ENCODE data around the gene RBFOX2.

Gene RBFOX2

GRCh38 chr22:35717572-35717971 lies 311.1 kb downstream of the RBFOX2 start, which contains the start of gene APOL5:
TSS of gene APOL5 (plus strand) at chr22:35717872. CDS start at chr22:35717872, 0 bp downstream.
- H3K4me3 ChIP-seq (ENCODE audit: low read depth, low read length), result no peak within 1 kb of the TSS
- H3K4me1 ChIP-seq, result no peaks in the 10 kb centered on the region
- H3K27ac ChIP-seq, result no peak within 1 kb of the TSS
- H3K27me3 ChIP-seq (ENCODE audit: control insufficient read depth, insufficient read depth, low read length), result no peaks in the 10 kb centered on the region
- no peak within 1 kb of the TSS for H2AFZ ChIP-seq
- no peaks in the 10 kb centered on the region for H3K79me2 ChIP-seq
- no peak within 1 kb of the TSS for H3K9ac ChIP-seq
- no peak within 1 kb of the TSS for H3K4me2 ChIP-seq (ENCODE audit: low read length)
- H3K36me3 ChIP-seq (ENCODE audit: control insufficient read depth, insufficient read depth, low read length), result no peaks in the 10 kb centered on the region
- TF ChIP-seq CTCF (IDR thresholded peaks at IDR 0.05), result no peak
- H3K9me3 ChIP-seq (ENCODE audit: control insufficient read depth, low read length), result no peaks in the 10 kb centered on the region

DNA sequence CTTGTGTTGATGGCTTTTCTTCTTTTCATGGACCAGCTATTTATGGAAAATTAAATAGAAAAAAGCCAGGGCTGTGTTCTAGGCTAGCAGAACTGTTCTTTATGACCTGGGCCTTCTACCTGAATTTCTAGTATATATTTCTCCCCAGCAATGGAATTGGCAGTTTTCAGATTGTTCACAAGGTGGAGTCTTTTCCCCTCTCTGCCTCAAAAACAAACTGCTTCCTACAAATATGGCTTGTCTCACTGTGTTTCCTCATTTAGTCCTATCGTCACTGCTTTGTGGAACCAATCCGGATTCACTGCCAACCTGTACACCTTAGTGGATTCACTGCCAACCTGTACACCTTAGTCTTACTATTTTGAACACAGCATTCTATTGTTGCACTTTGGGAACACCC lies 316.0 kb downstream of the RBFOX2 start:
- Histone ChIP-seq H3K9me3 (ENCODE audit: control insufficient read depth, low read length) (no peaks in the 10 kb centered on the region), H3K27me3 (ENCODE audit: control insufficient read depth, insufficient read depth, low read length) (no peaks in the 10 kb centered on the region), H2AFZ (no peak overlapping the region), H3K4me1 (no peaks in the 10 kb centered on the region), H3K36me3 (ENCODE audit: control insufficient read depth, insufficient read depth, low read length) (no peaks in the 10 kb centered on the region), H3K4me3 (ENCODE audit: low read depth, low read length) (no peak overlapping the region), H3K27ac (no peak overlapping the region), H3K79me2 (no peaks in the 10 kb centered on the region), H3K4me2 (ENCODE audit: low read length) (no peak overlapping the region), H3K9ac (no peak overlapping the region)
- TF ChIP-seq CTCF (IDR thresholded peaks at IDR 0.05), result no peak

GRCh38 chr22:35711336-35711735 lies 317.3 kb downstream of the RBFOX2 start:
- H3K4me3 ChIP-seq (ENCODE audit: low read depth, low read length), result no peak overlapping the region
- H2AFZ ChIP-seq, result no peak overlapping the region
- no peak for TF ChIP-seq CTCF (IDR thresholded peaks at IDR 0.05)
- no peaks in the 10 kb centered on the region for H3K4me1 ChIP-seq
- no peaks in the 10 kb centered on the region for H3K36me3 ChIP-seq (ENCODE audit: control insufficient read depth, insufficient read depth, low read length)
- H3K79me2 ChIP-seq, result no peaks in the 10 kb centered on the region
- H3K27ac ChIP-seq, result no peak overlapping the region
- no peaks in the 10 kb centered on the region for H3K27me3 ChIP-seq (ENCODE audit: control insufficient read depth, insufficient read depth, low read length)
- no peaks in the 10 kb centered on the region for H3K9me3 ChIP-seq (ENCODE audit: control insufficient read depth, low read length)
- H3K9ac ChIP-seq, result no peak overlapping the region
- H3K4me2 ChIP-seq (ENCODE audit: low read length), result no peak overlapping the region

DNA sequence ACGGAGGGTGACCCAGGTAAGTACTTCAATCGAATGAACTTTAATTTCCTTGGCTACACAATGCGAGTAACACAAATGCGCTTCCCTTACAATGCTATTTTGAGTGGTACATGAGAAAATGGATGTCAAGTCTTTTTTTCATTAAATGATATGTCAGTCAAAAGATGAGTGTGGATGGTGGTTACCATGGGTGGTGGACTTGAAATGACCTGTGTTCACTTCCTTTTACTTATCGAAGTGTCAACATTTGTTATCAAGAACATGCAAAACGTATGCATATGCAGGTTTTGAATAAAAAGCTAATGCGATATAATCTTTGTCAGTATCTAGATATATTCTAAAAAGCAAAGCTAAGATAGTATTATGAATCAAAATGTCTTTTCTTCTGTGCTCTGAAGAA lies 319.7 kb downstream of the RBFOX2 start:
- Histone ChIP-seq H3K36me3 (ENCODE audit: control insufficient read depth, insufficient read depth, low read length) (no peaks in the 10 kb centered on the region), H3K27ac (no peak overlapping the region), H3K4me3 (ENCODE audit: low read depth, low read length) (no peak overlapping the region), H3K9ac (no peak overlapping the region), H2AFZ (no peak overlapping the region), H3K27me3 (ENCODE audit: control insufficient read depth, insufficient read depth, low read length) (no peaks in the 10 kb centered on the region), H3K4me1 (no peaks in the 10 kb centered on the region), H3K9me3 (ENCODE audit: control insufficient read depth, low read length) (no peaks in the 10 kb centered on the region), H3K79me2 (no peaks in the 10 kb centered on the region), H3K4me2 (ENCODE audit: low read length) (no peak overlapping the region)
- TF ChIP-seq CTCF (IDR thresholded peaks at IDR 0.05), result no peak

- TF ChIP-seq CTCF (IDR thresholded peaks at IDR 0.05), result no peak
- Histone ChIP-seq H3K4me3 (ENCODE audit: low read depth, low read length) (no peak overlapping the region), H3K36me3 (ENCODE audit: control insufficient read depth, insufficient read depth, low read length) (no peaks in the 10 kb centered on the region), H3K27ac (no peak overlapping the region), H3K4me1 (no peaks in the 10 kb centered on the region), H3K79me2 (no peaks in the 10 kb centered on the region), H3K9me3 (ENCODE audit: control insufficient read depth, low read length) (no peaks in the 10 kb centered on the region), H3K4me2 (ENCODE audit: low read length) (no peak overlapping the region), H3K9ac (no peak overlapping the region), H3K27me3 (ENCODE audit: control insufficient read depth, insufficient read depth, low read length) (no peaks in the 10 kb centered on the region), H2AFZ (no peak overlapping the region)
These were observed 320.2 kb downstream of the RBFOX2 start for GRCh38 chr22:35708453-35708852.
